GM18498 (cell line): ENCODE measurements around the gene NRARP.

ENCODE experiments used
- ATAC-seq: cut with Tn5 transposase; IDR thresholded peaks from one replicate; pipeline ENCODE4 v1.9.1; 2021; ENCODE audit warnings: mild to moderate bottlenecking, moderate library complexity; ENCODE audit not compliant: unreplicated experiment

NRARP gene

DNA sequence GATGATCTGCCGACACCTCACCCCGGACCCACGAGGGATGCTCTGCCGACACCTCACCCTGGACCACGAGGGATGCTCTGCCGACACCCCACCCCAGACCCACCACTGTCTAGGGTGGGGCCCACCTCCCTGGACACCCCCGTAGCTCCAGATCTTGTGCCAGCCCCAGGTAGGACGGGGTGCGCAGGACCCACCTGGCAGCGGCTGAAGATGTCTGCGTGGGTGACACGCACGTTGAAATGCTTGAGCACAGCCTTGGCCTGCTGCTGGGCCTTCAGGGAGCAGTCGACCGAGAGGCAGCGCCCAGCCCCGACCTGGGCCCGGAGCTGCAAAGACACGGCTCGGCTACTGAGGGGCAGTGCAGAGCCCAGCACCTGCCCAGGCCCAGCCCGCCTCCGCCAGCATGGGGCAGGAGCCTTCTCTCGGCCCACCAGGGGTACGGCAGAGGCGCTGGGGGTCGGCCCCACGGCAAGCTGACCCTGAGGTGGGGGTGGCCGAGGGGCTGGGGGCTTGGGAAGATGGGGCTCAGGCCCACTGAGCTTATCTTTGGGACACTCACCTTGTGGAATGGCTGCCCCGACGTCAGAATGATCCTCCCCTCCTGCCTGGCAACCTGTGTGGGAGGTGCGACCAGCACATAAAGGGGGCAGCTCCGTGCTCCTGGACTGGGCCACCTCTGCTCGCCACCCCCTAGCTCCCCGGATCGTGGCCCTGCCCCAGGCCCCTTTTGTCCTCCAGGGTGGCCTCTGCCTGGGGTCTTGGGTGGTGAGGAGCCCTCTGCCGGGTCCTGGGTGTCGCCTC, 21.7 kb upstream of the NRARP start:
- no peak for ATAC-seq

DNA sequence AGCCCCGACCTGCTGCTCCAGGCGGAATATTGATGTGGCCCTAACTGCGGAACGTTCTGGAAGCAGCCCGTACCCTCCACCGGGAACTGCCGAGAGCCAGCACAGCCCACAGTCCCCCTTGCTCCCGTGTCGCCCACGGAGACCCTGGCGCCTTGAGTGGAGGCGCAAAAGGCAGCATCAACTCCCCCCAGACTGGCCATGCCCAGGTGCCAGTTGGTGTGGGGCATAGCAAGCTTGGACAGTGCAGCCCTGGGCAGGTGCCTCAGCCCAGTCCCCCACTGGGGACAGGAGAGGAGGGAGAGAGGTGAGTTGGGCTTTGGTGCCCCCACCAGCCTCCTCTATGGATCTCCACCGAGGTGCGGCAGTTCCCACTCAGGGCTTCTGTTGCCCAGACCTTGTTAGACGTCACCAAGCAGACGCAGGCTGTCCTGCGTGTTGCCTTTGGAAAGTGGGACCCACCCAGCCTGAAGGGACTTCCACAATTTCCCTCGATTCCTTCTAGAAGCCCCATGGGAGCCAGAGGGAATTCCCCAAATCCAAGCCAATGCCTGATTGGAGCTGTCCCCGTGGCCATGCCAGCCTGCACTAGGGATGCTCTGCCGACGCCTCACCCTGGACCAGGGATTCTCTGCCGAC, 19.8 kb upstream of the NRARP start:
- no peak for ATAC-seq

DNA sequence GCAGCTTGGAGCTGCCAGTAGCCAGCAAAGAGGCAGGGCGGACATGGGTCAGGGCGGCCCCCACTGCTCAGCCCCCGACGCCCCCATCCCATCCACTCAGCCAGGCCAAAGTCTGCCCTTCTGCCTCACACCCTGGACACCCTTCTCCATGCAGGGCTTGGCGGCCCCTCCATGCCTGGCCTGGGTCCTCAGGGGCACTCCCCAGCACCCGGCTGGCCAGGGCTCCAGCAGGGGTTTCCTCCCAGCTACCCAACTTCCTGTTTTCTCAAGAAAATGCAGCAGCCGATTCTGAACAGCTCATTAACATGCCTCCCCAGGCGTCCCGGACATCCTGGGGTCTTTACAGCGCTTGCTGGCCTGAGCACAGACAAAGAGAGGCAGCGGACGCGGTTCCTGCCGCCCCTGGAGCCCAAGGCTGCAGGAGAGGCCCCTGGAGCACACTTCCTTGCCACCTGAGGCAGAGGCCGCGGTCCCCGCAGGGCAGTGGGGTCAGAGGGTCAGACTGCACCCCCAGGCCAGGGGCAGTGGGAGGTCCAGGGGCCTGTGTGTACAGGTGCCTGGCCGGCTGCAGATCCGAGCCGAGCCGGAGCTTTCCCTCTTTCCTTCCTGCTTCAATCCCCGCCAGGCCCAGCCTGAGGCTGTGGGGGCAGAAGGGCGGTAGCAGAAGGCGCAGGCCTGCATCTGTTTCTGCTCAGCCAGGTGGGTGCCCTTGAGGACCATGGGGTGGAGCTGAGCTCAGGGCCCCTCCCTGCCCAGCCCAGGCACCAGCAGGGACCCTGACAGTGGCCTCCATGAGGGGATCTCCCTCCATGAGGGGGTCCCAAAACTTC, 18.7 kb upstream of the NRARP start:
- no peak for ATAC-seq

DNA sequence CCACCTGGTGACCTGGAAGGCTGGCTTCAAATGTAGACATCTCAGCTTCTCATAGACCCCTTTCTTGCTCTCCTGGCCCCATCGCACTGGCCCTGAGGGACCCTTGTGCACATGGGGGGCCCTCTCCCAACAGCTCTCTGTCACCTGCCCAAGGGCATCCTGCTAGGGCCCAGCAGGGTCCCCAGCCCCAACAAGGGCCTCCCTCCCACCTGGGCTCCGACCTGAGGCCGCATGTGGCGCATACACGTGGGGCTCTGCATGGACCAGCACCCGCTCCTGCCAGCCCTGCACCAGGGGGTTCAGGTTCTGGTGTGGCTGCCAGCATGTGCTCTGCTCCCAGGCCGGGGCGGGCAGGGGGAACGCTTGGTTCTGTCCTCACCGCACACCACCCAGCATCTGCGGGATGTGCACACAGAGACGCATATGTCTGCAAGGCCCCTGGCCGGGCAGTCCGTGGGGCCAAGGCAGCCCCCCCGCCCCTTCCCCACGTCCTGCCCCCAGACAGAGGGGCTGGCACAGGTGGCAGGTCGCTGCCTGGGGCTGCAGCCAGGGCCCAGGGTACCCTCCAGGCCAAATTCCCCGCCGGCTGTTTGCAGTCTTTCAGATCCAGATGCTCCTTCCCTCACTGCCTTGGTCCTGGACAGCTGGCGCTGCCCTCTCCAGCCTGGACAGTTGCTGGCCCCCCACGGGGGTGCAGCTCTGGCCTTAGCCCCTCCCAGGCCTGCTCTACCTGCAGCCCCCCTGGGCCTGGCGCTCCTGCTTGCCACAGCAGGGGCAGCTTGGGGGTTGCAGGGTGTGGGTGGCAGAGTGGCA, 17.9 kb upstream of the NRARP start:
- no peak for ATAC-seq

DNA sequence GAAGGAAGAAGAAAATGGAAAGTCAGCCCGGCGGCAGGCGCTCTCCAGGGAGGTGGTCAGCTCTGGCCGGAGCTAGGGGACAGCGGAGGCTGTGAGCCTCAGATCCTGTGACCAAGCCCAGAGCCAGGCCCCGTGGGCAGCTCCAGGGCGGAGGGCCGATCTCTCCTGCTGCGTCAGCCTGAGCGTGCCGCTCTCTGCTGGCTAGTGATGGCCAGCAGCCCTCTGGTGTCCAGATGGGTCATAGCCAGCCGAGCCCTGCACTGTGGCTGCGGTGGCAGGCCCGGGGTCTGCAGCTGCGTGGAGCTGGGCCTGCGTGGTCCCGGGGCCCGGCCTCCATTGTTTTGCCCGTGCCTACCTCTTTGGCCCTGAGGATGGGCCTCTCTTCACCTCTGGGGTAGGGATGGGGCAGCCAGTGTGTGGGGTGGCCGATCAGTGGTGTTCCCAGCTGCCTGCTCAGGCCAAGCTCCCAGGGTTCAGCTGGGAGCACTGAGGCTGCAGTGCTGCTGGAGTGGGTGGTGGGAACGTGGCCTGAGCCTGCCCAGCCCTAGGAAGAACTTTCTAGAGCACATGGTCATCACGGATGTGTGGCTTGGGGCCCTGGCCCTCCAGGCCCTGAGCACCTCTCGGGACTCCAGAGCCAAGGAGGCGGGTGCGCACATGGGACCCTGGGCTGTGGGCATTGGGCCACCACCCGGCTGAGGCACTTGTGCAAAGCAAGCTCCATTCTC, 17.1 kb upstream of the NRARP start:
- ATAC-seq = no peak

DNA sequence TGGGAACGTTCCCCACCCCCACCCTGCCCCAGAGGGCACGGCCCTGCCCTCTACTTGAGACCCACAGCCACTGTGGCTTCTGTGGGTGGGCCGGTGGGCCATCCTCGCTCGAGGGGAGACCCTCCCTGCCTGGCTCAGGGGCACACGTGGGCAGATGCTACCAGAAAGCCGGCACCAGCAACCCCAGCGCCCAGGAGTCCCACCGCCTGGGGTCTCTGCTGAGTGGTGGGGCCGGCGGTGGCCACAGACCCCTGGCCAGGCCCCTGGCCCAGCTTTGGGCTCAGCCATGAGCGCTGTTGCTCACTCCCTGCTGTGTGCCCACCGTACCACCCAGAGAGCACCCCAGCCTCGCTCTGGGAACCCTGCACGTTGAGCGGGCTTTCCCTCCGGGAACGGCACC, 16.5 kb upstream of the NRARP start:
- no peak for ATAC-seq

DNA sequence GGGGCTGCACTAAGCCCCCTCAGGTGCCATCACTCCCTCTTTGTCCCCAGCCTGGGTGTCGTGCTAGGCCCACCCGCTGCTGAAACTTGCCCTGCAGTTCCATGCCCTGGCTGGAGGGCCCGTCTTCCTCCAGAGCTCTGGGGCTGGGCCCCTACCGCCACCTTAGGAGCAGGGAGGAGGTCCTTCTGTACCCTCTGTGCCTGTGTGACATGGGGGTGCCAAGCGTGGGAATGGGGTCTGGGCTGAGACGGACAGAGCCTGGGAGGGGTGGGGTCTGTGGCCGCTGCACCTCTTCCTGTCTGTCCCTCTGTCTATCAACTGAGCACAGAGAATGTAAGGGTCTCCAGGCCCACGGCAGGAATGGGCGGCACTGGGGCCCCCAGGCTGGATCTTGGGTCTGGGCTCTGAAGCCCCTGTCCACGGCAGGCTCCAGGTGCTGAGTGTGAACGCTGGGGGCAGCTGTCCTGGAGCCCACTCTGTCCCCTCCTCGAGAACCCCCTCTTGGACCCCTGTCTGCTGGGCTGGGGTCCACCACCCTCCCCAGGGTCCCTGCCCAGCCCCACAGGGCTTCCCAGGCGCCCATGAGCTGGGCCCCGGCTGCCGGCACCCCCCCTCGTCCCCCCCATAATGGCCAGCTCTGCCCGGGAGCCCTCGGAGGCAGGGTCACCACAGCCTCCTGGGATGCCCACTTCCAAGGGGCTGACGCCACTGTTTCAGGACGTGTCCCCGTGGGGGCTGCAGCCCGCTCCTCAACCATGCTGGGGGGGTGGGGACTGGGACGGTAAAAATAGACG, 15.8 kb upstream of the NRARP start:
- ATAC-seq = no peak

DNA sequence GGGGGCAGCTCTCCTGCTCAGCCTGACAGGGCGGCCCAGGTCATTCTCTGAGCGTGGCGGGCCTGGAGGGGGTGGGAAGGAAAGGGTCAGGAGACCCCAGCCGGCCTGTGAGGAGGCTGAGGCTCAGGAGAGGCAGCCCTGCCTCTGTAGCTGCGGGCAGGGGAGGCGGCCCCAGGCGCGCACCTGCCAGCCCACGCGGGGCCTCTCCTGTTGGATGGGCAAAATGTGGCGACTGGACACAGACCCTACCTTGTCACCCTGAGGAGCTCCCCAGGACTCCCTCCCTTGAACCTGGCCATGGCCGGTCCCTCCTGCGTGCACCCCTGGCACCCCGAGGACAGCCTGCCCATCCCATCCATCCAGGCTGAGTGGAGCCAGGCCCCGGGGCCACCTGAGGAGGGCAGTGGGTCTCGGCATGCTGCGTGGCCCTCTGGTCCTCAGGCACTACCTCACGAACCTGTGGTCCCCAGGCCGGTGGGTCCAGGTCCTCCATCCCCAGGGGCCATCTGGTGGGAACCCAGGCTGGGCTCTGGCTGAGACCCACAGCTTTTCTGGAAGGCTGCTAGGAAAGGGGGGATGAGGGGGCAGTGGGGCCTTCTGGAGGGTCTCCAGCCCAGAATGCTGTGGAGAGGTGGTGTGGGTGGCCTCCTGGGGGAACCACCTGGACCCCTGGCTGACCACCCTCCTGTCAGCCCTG, 15.1 kb upstream of the NRARP start:
- ATAC-seq = no peak

DNA sequence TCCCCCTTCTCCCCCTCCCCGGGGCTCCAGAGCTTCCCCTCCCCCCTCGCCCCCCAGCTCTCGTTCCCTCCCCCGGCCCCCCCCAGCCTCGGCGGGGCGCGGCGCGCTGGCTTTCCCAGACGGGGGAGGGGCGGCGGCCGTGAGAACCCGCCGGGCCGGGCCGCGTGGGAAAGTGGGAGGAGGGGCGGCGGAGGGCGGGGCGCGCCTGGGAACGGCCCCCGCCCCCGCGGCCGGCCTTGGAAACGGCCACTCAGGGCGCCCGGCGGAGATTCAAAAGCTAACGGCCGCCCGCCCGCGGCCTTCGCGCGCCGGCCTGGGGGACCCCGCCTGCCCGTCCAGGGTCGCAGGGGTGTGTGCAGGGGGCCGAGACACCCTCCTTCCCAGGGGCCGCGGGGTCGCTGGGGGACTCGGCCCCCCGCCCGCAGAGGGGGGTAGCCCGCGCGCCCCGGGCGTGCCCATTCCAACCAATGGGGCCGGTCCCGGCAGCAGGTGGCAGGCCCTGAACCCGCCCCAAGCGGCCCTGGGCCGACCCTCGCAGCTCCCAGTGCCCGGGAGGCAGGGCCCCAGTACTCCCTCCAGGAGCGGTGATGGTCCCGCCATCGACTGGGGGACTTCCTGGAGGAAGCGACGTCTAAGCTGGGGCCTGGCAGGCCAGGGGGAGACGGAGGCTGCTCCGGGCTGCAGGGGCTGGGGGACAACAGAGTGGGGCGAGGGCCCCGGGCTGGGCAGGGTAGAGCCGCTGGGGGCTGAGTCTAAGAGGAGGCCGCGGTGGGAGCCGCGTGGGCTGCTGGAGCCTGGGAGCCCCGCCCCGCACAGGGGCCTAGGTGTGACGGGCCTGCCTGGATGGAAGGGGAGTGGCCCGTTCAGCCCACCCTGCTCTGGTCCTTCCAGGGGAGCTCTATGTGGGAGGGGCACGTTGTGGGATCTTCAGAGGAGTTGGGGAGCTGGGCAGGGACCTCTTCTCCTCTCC, 14.2 kb upstream of the NRARP start:
- ATAC-seq = no peak

DNA sequence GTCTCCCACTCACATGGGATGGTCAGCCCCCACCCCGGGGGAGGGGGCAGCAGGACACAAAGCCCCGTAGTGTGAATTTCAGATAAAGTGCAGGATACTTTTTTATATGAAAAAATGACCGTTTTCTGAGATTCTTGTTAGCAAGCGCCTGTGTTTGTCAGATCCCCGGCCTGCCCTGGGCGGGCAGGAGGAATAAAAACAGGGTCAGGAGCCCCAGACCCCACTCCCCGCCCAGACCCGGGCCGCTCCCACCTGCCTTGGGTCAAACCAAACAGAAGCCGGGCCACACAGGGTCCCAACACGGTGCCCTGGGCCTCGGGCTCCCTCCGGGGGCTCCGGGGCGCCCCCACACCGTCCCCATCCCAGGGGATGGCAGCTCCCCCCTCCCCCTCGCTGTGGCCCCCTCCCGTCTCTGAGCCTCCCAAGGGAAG, 13.5 kb upstream of the NRARP start:
- no peak for ATAC-seq

DNA sequence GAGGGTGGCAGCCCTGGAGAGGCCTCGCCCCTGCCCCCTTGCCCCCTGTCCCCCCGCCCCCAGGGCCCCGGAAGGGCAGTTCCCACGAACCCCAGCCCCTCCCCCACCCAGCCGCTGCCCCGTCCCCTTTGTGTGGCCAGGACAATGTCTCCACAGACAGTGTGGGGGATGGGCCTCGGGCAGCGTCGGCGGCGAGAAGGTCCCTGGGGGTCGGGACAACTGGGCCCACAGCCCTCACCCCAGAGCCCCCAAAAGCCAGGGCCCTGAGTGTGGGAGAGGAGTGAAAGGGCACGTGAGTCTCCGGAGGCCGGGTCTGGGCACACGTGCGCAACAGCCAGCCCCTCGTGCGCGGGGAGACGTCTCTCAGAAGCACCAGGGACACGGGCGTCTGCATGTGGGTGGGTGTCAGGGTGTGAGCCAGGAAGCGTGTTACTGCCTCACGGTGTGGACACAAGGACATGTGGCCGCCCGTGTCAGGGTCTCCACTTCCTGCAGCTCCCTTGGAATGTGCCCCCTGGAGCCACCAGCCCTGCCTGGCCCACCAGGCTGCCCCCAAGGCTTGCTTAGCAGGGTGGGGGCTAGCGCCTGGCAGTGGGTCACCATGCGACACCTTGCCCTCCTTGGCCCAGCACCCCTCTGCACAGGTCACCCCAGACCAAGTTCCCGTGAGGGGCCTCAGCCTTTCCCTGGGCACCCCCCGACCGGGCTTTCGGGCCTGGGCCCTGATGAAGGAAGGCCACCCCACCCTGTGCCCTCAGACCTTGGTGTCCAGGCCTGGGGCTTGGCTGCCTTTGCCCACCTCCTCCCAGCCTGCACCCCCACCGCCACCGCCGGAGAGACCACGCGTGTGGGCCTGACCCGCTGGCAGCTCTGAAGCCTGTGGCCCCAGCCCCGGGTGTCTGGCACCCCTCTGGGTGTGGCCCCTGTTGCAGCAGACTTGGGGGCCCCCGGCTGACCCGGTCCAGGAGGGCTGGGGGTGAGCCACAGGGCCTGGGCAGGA, 12.8 kb upstream of the NRARP start:
- no peak for ATAC-seq

DNA sequence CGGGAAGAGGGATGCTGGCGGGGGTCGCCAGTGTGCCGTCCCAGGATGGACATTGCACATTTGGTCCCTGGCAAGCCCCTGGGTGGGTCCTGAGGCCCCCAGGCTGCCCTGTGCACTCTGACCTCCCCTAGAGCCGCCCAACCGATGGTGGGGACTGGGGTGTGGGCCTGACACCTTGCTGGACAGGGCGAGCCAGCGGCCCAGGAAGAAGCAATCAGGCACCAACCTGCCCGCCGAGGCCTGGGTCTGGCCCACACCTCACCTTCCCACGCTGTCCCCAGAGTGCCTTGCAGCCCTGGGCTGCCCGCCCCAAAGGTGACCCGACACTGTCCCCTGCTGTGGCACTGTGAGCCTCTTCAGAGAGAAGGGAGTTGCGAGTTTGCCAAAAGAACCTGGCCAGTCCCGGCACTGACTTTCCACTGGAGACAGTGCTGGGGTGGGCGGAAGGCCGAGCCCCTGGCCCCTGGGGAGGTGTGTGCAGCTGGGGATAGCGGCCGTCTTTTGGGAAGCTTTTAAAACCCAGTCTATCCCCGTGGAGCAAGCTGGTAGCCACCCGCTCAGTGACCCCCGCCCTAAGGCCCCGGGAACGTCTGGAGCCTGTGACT, 12.0 kb upstream of the NRARP start:
- no peak for ATAC-seq

DNA sequence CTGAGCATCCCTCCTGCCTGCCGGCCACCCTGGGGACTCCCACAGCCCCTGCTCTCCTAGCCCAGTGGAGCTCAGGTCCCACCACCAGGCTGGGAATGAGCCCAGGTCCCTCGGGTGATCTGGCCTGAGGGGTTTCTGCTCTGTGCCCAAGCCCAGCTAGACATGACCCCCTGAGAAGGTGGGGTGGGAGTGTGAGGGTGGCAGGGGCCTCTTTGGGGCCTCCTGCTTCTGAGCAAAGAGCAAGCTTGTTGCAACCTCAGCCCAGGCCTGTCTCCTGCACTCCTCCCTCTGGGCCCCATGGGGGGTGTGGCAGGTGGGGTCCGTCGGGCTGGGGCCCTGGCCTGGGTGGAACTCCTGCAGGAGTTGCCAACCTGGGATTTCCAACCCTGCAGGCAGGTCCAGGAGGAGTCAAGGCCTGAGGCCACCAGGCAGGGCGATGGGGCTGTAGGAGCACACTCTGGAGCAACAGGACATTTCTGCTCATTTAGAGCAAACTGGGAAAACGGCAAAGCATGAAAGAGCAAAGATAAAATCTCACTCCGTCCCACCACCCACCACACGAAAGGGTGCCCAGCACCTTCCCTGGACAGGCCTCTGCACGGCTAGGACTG, 11.4 kb upstream of the NRARP start:
- no peak for ATAC-seq

DNA sequence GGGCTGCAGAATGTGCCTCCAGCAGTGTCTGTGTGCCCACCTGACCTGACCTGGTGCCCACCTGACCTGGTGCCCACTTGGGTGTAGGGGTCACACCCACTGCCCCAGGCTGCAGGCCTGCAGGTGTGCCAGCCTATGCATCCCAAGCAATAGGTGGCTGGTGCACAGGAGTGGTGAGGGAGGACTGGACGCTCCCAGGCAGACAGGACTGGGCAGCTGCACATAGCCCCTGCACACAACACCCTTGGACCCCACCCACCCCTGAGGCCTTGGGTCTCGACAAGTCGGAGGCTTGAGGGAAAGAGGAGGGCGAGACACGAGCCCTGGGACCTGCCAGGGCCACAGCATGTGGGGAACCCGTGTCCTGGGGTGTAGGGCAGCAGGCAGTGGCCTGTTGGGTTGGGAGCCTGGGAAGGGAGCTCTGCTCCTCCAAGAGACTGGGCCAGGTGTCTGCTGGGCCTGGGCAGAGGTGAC, 10.8 kb upstream of the NRARP start:
- no peak for ATAC-seq
